Measurements from ENCODE around the gene LPIN1.

DNA sequence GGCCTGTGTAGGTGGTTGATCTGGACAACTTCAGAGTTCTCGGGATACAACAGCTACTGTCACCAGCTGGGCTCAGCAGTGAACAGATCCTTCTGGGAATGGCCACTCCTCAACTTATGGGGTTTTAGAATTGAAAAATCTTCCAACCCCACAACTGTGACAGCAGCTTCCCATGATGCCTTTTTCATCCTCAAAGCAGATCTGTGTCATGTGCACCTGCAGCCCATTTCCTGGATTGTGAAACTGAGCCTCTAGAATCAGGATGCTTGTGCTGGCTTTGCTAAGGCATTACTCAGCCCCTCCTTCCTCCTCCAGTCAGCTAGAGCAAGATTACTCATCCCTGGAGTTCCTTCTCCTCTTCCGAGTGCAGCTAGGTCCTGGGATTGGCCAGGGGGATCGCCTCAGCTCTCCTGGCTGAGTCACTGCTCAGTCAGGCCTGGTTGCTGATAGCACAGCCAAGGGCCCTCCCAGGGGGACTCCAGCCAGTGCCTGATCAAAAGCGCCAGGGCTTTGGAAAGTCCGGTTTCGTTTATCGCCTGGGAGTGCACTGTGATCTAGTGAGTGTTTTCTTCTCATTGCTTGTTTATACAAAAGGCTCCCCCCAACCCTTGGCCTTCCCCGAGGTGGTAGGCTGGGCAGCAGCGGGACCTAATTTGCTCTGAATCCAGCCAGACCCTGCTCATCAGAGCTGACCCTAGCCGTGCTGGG lies 2.4 kb upstream of the LPIN1 start:
- TF ChIP-seq CTCF (conservative IDR thresholded peaks at IDR 0.05; ENCODE audit: low read depth, low read length) (no peak), EZH2 (IDR thresholded peaks at IDR 0.05; ENCODE audit: borderline replicate concordance, low read depth, low read length, poor library complexity, severe bottlenecking) (no peak)
